ENCODE results near the gene ATG13.

- TF ChIP-seq CTCF (IDR thresholded peaks at IDR 0.05; ENCODE audit: control extremely low read depth in 1 of 3, insufficient read depth in 1 of 3, low read depth in 1 of 3, low read length in 3 of 3): no peak
- no peak for TF ChIP-seq SP2 (IDR thresholded peaks at IDR 0.05; ENCODE audit: low read length)
- TF ChIP-seq NRF1 (IDR thresholded peaks at IDR 0.05; ENCODE audit: low read depth, low read length): no peak
- TF ChIP-seq GABPA (IDR thresholded peaks at IDR 0.05; ENCODE audit: borderline replicate concordance, insufficient read depth, low read length): no peak
- TF ChIP-seq EZH2 (IDR thresholded peaks at IDR 0.05; ENCODE audit: low read depth, low read length, severe bottlenecking): no peak
- TF ChIP-seq ZNF274 (IDR thresholded peaks at IDR 0.05; ENCODE audit: borderline replicate concordance, extremely low read depth, low read length): no peak
- TF ChIP-seq HDAC2 (IDR thresholded peaks at IDR 0.05; ENCODE audit: borderline replicate concordance in 1 of 2, low read depth in 2 of 2, low read length in 2 of 2): no peak
- no peak for TF ChIP-seq CTBP2 (IDR thresholded peaks at IDR 0.05; ENCODE audit: borderline replicate concordance, insufficient read depth, insufficient read length, low read length)
- no peak for TF ChIP-seq EP300 (IDR thresholded peaks at IDR 0.05; ENCODE audit: borderline replicate concordance in 1 of 2, low read depth in 2 of 2, low read length in 2 of 2)
- TF ChIP-seq ATF3 (IDR thresholded peaks at IDR 0.05; ENCODE audit: insufficient read depth, low read depth, low read length): no peak
- no peak for TF ChIP-seq HDAC6 (IDR thresholded peaks at IDR 0.05; ENCODE audit: low read depth, low read length)
These were observed 105.4 kb downstream of the ATG13 start for GRCh38 chr11:46722566-46723358.

Data from H1 (cell line).